HepG2 (cell line): ENCODE results near the gene UVSSA. TPM values are rescaled to one million over a fixed set of nuclear protein-coding genes. Genes with fewer than 3 reads are reported as not detected.
A peak's percentile ranks its signal among the peaks of the same experiment; 100 is the strongest.

Source experiments
- EED ChIP-seq: sonication (generic); formaldehyde crosslinking; IDR thresholded peaks from 2 replicates; pipeline ENCODE4 v1.5.0; 2020; ENCODE audit warnings: mild to moderate bottlenecking, missing genetic modification reagents
- ETV6 ChIP-seq: sonication (generic); formaldehyde crosslinking; conservative IDR thresholded peaks from 2 replicates; pipeline ENCODE4 v1.4.0; 2020; ENCODE audit warnings: missing genetic modification reagents
- GLI4 ChIP-seq: sonication (generic); formaldehyde crosslinking; IDR thresholded peaks from 2 replicates; pipeline ENCODE4 v1.5.1; 2020; ENCODE audit warnings: missing genetic modification reagents, mild to moderate bottlenecking, moderate library complexity, borderline replicate concordance
- GZF1 ChIP-seq: sonication (generic); formaldehyde crosslinking; IDR thresholded peaks from 2 replicates; pipeline ENCODE4 v1.5.1; 2020; ENCODE audit warnings: mild to moderate bottlenecking, missing genetic modification reagents
- HNRNPUL1 ChIP-seq: fragments of 200-400 bp; formaldehyde crosslinking; IDR thresholded peaks from 2 replicates; pipeline ENCODE4 v1.6.1; 2017; ENCODE audit warnings: low read depth, mild to moderate bottlenecking, low read length, moderate library complexity
- MED8 ChIP-seq: sonication (generic); formaldehyde crosslinking; IDR thresholded peaks from 2 replicates; pipeline ENCODE4 v1.8.1; 2023; ENCODE audit warnings: mild to moderate bottlenecking, missing genetic modification reagents; ENCODE audit not compliant: insufficient replicate concordance
- MNT ChIP-seq: fragments of 450-650 bp; IDR thresholded peaks from 2 replicates; pipeline ENCODE4 v1.6.1; 2016
- NCOA2 ChIP-seq: sonication (generic); formaldehyde crosslinking; IDR thresholded peaks from 2 replicates; pipeline ENCODE4 v1.8.0; 2022; ENCODE audit warnings: inconsistent platforms
- NFIB ChIP-seq: sonication (generic); formaldehyde crosslinking; IDR thresholded peaks from 2 replicates; pipeline ENCODE4 v1.9.0; 2021; ENCODE audit warnings: missing genetic modification reagents, mild to moderate bottlenecking, borderline replicate concordance
- PTBP1 ChIP-seq: fragments of 200-400 bp; formaldehyde crosslinking; IDR thresholded peaks from 2 replicates; pipeline ENCODE4 v1.6.1; 2018; ENCODE audit warnings: low read length, low read depth; ENCODE audit not compliant: poor library complexity, severe bottlenecking
- SAFB2 ChIP-seq: sonication (generic); formaldehyde crosslinking; IDR thresholded peaks from 2 replicates; pipeline ENCODE4 v1.5.1; 2020; ENCODE audit warnings: missing genetic modification reagents, low read depth, mild to moderate bottlenecking, borderline replicate concordance
- SMAD9 ChIP-seq: sonication (generic); formaldehyde crosslinking; IDR thresholded peaks from 2 replicates; pipeline ENCODE4 v1.5.1; 2020; ENCODE audit warnings: mild to moderate bottlenecking, missing genetic modification reagents
- STAG1 ChIP-seq: sonication (generic); formaldehyde crosslinking; IDR thresholded peaks from 2 replicates; pipeline ENCODE4 v1.4.0; 2020; ENCODE audit warnings: missing genetic modification reagents
- TBX2 ChIP-seq: sonication (generic); formaldehyde crosslinking; IDR thresholded peaks from 2 replicates; pipeline ENCODE4 v1.5.0; 2020; ENCODE audit warnings: missing genetic modification reagents, mild to moderate bottlenecking, borderline replicate concordance
- TGIF2 ChIP-seq: IDR thresholded peaks from 2 replicates; pipeline ENCODE4 v1.6.1; 2016; ENCODE audit warnings: control low read depth, missing compliant biosample characterization
- U2AF2 ChIP-seq: fragments of 200-400 bp; formaldehyde crosslinking; IDR thresholded peaks from 2 replicates; pipeline ENCODE4 v1.6.1; 2017; ENCODE audit warnings: low read depth, mild to moderate bottlenecking, low read length
- ZBED4 ChIP-seq: sonication (generic); formaldehyde crosslinking; IDR thresholded peaks from 2 replicates; pipeline ENCODE4 v1.4.0; 2020; ENCODE audit warnings: missing genetic modification reagents, borderline replicate concordance
- ZBTB3 ChIP-seq: sonication (generic); formaldehyde crosslinking; IDR thresholded peaks from 2 replicates; pipeline ENCODE4 v1.4.0; 2020; ENCODE audit warnings: low read depth, mild to moderate bottlenecking, moderate library complexity, missing genetic modification reagents, borderline replicate concordance
- ZBTB42 ChIP-seq: sonication (generic); formaldehyde crosslinking; IDR thresholded peaks from 2 replicates; pipeline ENCODE4 v1.5.0; 2020; ENCODE audit warnings: mild to moderate bottlenecking, missing genetic modification reagents
- ZFY ChIP-seq: sonication (generic); formaldehyde crosslinking; IDR thresholded peaks from 2 replicates; pipeline ENCODE4 v1.4.0; 2020; ENCODE audit warnings: missing genetic modification reagents
- ZNF180 ChIP-seq: sonication (generic); formaldehyde crosslinking; IDR thresholded peaks from 2 replicates; pipeline ENCODE4 v1.4.0; 2020; ENCODE audit warnings: low read depth, missing genetic modification reagents, borderline replicate concordance
- ZNF550 ChIP-seq: sonication (generic); formaldehyde crosslinking; IDR thresholded peaks from 2 replicates; pipeline ENCODE4 v1.4.0; 2020; ENCODE audit warnings: mild to moderate bottlenecking, missing genetic modification reagents, borderline replicate concordance
- ZNF710 ChIP-seq: sonication (generic); formaldehyde crosslinking; IDR thresholded peaks from 2 replicates; pipeline ENCODE4 v1.5.0; 2020; ENCODE audit warnings: mild to moderate bottlenecking, missing genetic modification reagents, borderline replicate concordance
- polyA plus RNA-seq, 8 experiments: library from polyadenylated mRNA; depleted of rRNA in 3 of 8; stranded (reverse) in 7 of 8; unstranded in 1 of 8; fragments of >200 nt; fragmentation: Illumina TruSeq in 4 of 8; extraction: Trizol in 4 of 8; gene quantifications; 2 replicates each; pipeline versions ENCODE4 v1.2.1 to v1.2.3, GENCODE V29; 2011 to 2016; ENCODE audit warnings: low read depth in 4 of 8, missing spikeins in 1 of 8, mixed read lengths in 1 of 8; ENCODE audit not compliant: insufficient read depth in 1 of 8
- total RNA-seq, 5 experiments: library from RNA; depleted of rRNA; stranded (reverse); fragments of >200 nt; fragmentation: Illumina TruSeq; extraction: Trizol; gene quantifications; 2 replicates each; pipeline ENCODE4 v1.2.3, GENCODE V29; 2016; ENCODE audit warnings: low read depth in 1 of 5

The UVSSA gene
- total and polyA plus RNA-seq, 2 of the 13 experiments (the other 11 are each of a cell fraction or from before 2014, with no cell fraction given), result 4.6 to 8.4 TPM

GRCh38 chr4:1410491-1411325 is 63.7 kb downstream of the UVSSA start (continued):
- TF ChIP-seq ZBTB3 (CRISPR knock-in tag) (peak; percentile 99), NCOA2 (CRISPR knock-in tag) (peak; percentile 96), ZNF710 (CRISPR knock-in tag) (peak; percentile 99), PTBP1 (no peak), TGIF2 (peak; percentile 99), ETV6 (CRISPR knock-in tag) (peak; percentile 100), ZNF550 (CRISPR knock-in tag) (peak; percentile 98), ZFY (CRISPR knock-in tag) (peak; percentile 91), ZBTB42 (peak; percentile 99), EED (CRISPR knock-in tag) (peak; percentile 100), GZF1 (CRISPR knock-in tag) (peak; percentile 97), ZBED4 (peak; percentile 100), SMAD9 (CRISPR knock-in tag) (peak; percentile 100), MNT (peak; percentile 23; the same call in 1 of the 2 replicates), MED8 (CRISPR knock-in tag) (peak; percentile 94), U2AF2 (no peak), TBX2 (CRISPR knock-in tag) (peak; percentile 99), STAG1 (CRISPR knock-in tag) (peak; percentile 62), ZNF180 (peak; percentile 99; the same call in 1 of the 2 replicates), GLI4 (CRISPR knock-in tag) (peak; percentile 100), HNRNPUL1 (no peak), NFIB (CRISPR knock-in tag) (peak; percentile 99), SAFB2 (CRISPR knock-in tag) (peak; percentile 100)
